ENCODE measurements around the gene SMKR1.

- TF ChIP-seq, protein P1, sequence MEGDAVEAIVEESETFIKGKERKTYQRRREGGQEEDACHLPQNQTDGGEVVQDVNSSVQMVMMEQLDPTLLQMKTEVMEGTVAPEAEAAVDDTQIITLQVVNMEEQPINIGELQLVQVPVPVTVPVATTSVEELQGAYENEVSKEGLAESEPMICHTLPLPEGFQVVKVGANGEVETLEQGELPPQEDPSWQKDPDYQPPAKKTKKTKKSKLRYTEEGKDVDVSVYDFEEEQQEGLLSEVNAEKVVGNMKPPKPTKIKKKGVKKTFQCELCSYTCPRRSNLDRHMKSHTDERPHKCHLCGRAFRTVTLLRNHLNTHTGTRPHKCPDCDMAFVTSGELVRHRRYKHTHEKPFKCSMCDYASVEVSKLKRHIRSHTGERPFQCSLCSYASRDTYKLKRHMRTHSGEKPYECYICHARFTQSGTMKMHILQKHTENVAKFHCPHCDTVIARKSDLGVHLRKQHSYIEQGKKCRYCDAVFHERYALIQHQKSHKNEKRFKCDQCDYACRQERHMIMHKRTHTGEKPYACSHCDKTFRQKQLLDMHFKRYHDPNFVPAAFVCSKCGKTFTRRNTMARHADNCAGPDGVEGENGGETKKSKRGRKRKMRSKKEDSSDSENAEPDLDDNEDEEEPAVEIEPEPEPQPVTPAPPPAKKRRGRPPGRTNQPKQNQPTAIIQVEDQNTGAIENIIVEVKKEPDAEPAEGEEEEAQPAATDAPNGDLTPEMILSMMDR (conservative IDR thresholded peaks at IDR 0.05; ENCODE audit: low read depth in 2 of 2) = no peak
- TF ChIP-seq POLR2AphosphoS5 (IDR thresholded peaks at IDR 0.05; ENCODE audit: low read depth) = no peak
- TF ChIP-seq REST (IDR thresholded peaks at IDR 0.05; ENCODE audit: unreplicated experiment) = no peak
- TF ChIP-seq EZH2 (IDR thresholded peaks at IDR 0.05; ENCODE audit: low read depth, unreplicated experiment) = no peak
- TF ChIP-seq, protein P2, sequence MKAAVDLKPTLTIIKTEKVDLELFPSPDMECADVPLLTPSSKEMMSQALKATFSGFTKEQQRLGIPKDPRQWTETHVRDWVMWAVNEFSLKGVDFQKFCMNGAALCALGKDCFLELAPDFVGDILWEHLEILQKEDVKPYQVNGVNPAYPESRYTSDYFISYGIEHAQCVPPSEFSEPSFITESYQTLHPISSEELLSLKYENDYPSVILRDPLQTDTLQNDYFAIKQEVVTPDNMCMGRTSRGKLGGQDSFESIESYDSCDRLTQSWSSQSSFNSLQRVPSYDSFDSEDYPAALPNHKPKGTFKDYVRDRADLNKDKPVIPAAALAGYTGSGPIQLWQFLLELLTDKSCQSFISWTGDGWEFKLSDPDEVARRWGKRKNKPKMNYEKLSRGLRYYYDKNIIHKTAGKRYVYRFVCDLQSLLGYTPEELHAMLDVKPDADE (IDR thresholded peaks at IDR 0.05) = no peak
- no peak for TF ChIP-seq EZH2phosphoT487 (IDR thresholded peaks at IDR 0.05; ENCODE audit: unreplicated experiment)
- TF ChIP-seq ZNF114 (CRISPR knock-in tag; IDR thresholded peaks at IDR 0.05) = no peak
- no peak for TF ChIP-seq CREB1 (CRISPR knock-in tag; IDR thresholded peaks at IDR 0.05; ENCODE audit: low read depth)
- TF ChIP-seq STAT1 (IDR thresholded peaks at IDR 0.05; ENCODE audit: unreplicated experiment) = no peak
- no peak for TF ChIP-seq NANOG (IDR thresholded peaks at IDR 0.05; ENCODE audit: borderline replicate concordance)
- no peak for TF ChIP-seq JUNB (IDR thresholded peaks at IDR 0.05; ENCODE audit: unreplicated experiment)
- TF ChIP-seq, protein P3, sequence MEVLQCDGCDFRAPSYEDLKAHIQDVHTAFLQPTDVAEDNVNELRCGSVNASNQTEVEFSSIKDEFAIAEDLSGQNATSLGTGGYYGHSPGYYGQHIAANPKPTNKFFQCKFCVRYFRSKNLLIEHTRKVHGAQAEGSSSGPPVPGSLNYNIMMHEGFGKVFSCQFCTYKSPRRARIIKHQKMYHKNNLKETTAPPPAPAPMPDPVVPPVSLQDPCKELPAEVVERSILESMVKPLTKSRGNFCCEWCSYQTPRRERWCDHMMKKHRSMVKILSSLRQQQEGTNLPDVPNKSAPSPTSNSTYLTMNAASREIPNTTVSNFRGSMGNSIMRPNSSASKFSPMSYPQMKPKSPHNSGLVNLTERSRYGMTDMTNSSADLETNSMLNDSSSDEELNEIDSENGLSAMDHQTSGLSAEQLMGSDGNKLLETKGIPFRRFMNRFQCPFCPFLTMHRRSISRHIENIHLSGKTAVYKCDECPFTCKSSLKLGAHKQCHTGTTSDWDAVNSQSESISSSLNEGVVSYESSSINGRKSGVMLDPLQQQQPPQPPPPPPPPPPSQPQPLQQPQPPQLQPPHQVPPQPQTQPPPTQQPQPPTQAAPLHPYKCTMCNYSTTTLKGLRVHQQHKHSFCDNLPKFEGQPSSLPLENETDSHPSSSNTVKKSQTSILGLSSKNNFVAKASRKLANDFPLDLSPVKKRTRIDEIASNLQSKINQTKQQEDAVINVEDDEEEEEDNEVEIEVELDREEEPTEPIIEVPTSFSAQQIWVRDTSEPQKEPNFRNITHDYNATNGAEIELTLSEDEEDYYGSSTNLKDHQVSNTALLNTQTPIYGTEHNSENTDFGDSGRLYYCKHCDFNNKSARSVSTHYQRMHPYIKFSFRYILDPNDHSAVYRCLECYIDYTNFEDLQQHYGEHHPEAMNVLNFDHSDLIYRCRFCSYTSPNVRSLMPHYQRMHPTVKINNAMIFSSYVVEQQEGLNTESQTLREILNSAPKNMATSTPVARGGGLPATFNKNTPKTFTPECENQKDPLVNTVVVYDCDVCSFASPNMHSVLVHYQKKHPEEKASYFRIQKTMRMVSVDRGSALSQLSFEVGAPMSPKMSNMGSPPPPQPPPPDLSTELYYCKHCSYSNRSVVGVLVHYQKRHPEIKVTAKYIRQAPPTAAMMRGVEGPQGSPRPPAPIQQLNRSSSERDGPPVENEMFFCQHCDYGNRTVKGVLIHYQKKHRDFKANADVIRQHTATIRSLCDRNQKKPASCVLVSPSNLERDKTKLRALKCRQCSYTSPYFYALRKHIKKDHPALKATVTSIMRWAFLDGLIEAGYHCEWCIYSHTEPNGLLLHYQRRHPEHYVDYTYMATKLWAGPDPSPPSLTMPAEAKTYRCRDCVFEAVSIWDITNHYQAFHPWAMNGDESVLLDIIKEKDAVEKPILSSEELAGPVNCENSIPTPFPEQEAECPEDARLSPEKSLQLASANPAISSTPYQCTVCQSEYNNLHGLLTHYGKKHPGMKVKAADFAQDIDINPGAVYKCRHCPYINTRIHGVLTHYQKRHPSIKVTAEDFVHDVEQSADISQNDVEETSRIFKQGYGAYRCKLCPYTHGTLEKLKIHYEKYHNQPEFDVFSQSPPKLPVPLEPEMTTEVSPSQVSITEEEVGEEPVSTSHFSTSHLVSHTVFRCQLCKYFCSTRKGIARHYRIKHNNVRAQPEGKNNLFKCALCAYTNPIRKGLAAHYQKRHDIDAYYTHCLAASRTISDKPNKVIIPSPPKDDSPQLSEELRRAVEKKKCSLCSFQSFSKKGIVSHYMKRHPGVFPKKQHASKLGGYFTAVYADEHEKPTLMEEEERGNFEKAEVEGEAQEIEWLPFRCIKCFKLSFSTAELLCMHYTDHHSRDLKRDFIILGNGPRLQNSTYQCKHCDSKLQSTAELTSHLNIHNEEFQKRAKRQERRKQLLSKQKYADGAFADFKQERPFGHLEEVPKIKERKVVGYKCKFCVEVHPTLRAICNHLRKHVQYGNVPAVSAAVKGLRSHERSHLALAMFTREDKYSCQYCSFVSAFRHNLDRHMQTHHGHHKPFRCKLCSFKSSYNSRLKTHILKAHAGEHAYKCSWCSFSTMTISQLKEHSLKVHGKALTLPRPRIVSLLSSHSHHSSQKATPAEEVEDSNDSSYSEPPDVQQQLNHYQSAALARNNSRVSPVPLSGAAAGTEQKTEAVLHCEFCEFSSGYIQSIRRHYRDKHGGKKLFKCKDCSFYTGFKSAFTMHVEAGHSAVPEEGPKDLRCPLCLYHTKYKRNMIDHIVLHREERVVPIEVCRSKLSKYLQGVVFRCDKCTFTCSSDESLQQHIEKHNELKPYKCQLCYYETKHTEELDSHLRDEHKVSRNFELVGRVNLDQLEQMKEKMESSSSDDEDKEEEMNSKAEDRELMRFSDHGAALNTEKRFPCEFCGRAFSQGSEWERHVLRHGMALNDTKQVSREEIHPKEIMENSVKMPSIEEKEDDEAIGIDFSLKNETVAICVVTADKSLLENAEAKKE (CRISPR knock-in tag; IDR thresholded peaks at IDR 0.05) = no peak
- no peak for TF ChIP-seq ZNF331 (CRISPR knock-in tag; IDR thresholded peaks at IDR 0.05; ENCODE audit: low read depth)
Measured at GRCh38 chr7:129464194-129464593, 38.1 kb upstream of the SMKR1 start.
